ENCODE measurements around the gene SPANXN4. TPM values are rescaled to one million over a fixed set of nuclear protein-coding genes. Genes with fewer than 3 reads are reported as not detected.

The SPANXN4 gene
- total RNA-seq, 1 experiment from 2014 or later: not detected

DNA sequence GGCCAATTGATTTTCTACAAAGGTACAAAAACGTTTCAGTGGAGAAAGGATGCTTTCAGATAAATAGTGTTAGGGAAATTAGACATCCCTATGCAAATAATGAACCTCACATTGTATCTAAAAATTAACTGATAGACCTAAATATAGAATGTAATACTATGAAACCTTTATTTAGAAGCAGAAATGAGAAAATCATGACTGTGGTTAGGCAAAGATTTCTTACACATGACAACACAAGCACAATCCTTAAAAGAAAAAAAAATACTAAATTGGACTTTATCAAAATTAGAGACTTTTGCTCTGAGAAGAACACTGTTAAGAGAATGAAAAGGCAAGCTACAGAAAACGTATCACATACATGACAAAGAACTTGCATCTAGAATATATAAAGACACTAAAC, 43.0 kb upstream of the SPANXN4 start:
- intact Hi-C loops (cut with micrococcal nuclease; ENCODE audit: unreplicated experiment): no loop called here
- POLR2A ChIA-PET (ENCODE audit: low non-redundant PET): no interaction called here
- TF ChIP-seq, protein P1, sequence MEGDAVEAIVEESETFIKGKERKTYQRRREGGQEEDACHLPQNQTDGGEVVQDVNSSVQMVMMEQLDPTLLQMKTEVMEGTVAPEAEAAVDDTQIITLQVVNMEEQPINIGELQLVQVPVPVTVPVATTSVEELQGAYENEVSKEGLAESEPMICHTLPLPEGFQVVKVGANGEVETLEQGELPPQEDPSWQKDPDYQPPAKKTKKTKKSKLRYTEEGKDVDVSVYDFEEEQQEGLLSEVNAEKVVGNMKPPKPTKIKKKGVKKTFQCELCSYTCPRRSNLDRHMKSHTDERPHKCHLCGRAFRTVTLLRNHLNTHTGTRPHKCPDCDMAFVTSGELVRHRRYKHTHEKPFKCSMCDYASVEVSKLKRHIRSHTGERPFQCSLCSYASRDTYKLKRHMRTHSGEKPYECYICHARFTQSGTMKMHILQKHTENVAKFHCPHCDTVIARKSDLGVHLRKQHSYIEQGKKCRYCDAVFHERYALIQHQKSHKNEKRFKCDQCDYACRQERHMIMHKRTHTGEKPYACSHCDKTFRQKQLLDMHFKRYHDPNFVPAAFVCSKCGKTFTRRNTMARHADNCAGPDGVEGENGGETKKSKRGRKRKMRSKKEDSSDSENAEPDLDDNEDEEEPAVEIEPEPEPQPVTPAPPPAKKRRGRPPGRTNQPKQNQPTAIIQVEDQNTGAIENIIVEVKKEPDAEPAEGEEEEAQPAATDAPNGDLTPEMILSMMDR (conservative IDR thresholded peaks at IDR 0.05; ENCODE audit: low read depth, low read length): no peak
- no peak for TF ChIP-seq EZH2 (IDR thresholded peaks at IDR 0.05; ENCODE audit: borderline replicate concordance, low read depth, low read length, poor library complexity, severe bottlenecking)

DNA sequence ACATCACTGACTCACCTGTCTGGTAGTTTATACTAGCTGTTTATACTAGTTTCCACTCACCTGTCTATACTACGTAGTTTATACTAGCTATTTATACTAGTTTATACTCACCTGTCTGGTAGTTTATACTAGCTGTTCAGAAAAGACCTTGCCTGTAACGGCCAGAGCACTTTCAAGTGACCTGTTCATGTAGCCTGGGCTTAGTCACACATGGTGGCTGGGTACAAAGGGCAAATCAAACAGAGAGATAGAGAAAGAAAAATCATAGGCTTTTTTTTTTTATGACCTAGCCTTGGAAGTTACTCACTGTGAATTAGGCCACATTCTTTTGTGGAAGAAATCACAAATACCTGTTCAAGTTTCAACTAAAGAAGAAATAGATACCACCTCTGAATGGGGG, 30.7 kb upstream of the SPANXN4 start:
- no peaks in the 10 kb centered on the region for H3K27me3 ChIP-seq (replicated peaks; ENCODE audit: insufficient read depth, low read depth, low read length, poor library complexity)
- no peaks in the 10 kb centered on the region for H3K4me1 ChIP-seq (ENCODE audit: insufficient read depth, low read length, poor library complexity, severe bottlenecking)
- TF ChIP-seq EZH2 (IDR thresholded peaks at IDR 0.05; ENCODE audit: borderline replicate concordance, low read depth, low read length, poor library complexity, severe bottlenecking): no peak
- TF ChIP-seq, protein P1 (conservative IDR thresholded peaks at IDR 0.05; ENCODE audit: low read depth, low read length): no peak
- H3K36me3 ChIP-seq (ENCODE audit: insufficient read depth, low read length, poor library complexity, severe bottlenecking): no peaks in the 10 kb centered on the region
- H3K4me3 ChIP-seq (ENCODE audit: low read depth, low read length, poor library complexity, severe bottlenecking): no peak overlapping the region
- BruUV-seq (replicated peaks): no TSS peak
- intact Hi-C loops (cut with micrococcal nuclease; ENCODE audit: unreplicated experiment): no loop called here
- H3K9me3 ChIP-seq (ENCODE audit: low read depth, low read length, poor library complexity, severe bottlenecking): peaks cover 17% of the 10 kb centered on the region
- DNase-seq (ENCODE audit: low spot score): no peak
- H3K27ac ChIP-seq (ENCODE audit: low read depth, low read length, poor library complexity, severe bottlenecking): no peak overlapping the region
- ChIA-PET POLR2A (ENCODE audit: low non-redundant PET) (no interaction called here), CTCF (no interaction called here)

More for the DNA sequence above, 43.0 kb upstream of the SPANXN4 start:
- Histone ChIP-seq H3K27ac (ENCODE audit: low read depth, low read length, poor library complexity, severe bottlenecking) (no peak overlapping the region), H3K9me3 (ENCODE audit: low read depth, low read length, poor library complexity, severe bottlenecking) (peaks cover 9% of the 10 kb centered on the region), H3K36me3 (ENCODE audit: insufficient read depth, low read length, poor library complexity, severe bottlenecking) (no peaks in the 10 kb centered on the region), H3K4me3 (ENCODE audit: low read depth, low read length, poor library complexity, severe bottlenecking) (no peak overlapping the region), H3K27me3 (replicated peaks; ENCODE audit: insufficient read depth, low read depth, low read length, poor library complexity) (no peaks in the 10 kb centered on the region), H3K4me1 (ENCODE audit: insufficient read depth, low read length, poor library complexity, severe bottlenecking) (no peaks in the 10 kb centered on the region)
- BruUV-seq (replicated peaks): no TSS peak
- DNase-seq (ENCODE audit: low spot score): no peak
- CTCF ChIA-PET: no interaction called here

DNA sequence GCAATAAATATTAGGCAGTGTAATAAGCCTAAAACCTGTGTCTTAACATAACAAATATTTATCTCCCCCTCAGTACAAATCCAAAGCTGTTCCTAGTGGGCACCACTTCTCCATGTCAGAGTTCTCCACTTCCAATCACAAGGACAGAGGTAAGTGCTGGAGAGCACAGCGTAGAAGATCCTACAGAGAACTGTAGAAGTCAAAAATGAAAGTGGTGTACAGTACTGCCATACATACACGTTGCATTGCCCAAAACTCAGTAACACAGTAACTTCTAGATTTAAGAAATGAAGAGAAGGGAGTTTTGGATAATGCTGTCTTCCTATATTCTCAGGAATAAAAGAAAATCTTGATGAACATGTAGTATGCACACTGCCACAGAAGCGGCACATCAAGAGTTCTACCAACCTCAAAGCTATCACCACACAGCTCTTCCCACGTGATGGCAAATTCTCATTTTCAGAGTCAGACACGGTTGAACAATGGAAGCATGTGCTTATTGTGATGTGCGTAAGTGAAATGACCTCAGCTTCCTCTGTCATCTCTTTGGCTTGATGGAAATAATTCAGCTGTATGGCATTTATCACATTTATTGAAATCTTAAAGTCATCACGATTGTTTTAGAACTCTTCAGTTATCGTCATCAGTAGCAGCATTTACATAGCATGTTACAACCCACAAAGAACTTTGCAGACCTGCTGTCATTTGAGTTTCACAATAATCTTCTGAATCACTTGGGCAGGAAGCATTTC, 27.1 kb upstream of the SPANXN4 start:
- BruUV-seq (replicated peaks): no TSS peak
- Histone ChIP-seq H3K27ac (ENCODE audit: low read depth, low read length, poor library complexity, severe bottlenecking) (no peak overlapping the region), H3K9me3 (ENCODE audit: low read depth, low read length, poor library complexity, severe bottlenecking) (peaks cover 21% of the 10 kb centered on the region), H3K27me3 (replicated peaks; ENCODE audit: insufficient read depth, low read depth, low read length, poor library complexity) (no peaks in the 10 kb centered on the region), H3K4me3 (ENCODE audit: low read depth, low read length, poor library complexity, severe bottlenecking) (no peak overlapping the region), H3K4me1 (ENCODE audit: insufficient read depth, low read length, poor library complexity, severe bottlenecking) (no peaks in the 10 kb centered on the region), H3K36me3 (ENCODE audit: insufficient read depth, low read length, poor library complexity, severe bottlenecking) (no peaks in the 10 kb centered on the region)
- ChIA-PET CTCF (no interaction called here), POLR2A (ENCODE audit: low non-redundant PET) (no interaction called here)
- no peak for DNase-seq (ENCODE audit: low spot score)
- intact Hi-C loops (cut with micrococcal nuclease; ENCODE audit: unreplicated experiment): no loop called here
- TF ChIP-seq, protein P1 (conservative IDR thresholded peaks at IDR 0.05; ENCODE audit: low read depth, low read length): no peak
- no peak for TF ChIP-seq EZH2 (IDR thresholded peaks at IDR 0.05; ENCODE audit: borderline replicate concordance, low read depth, low read length, poor library complexity, severe bottlenecking)

Data from A673 (cell line).